ENCODE data around the gene CSNK1D.

CSNK1D gene

GRCh38 chr17:82248815-82249674 is 24.5 kb downstream of the CSNK1D start:
- Histone ChIP-seq H3K79me2 (ENCODE audit: insufficient read depth, low read length) (peaks cover 72% of the 10 kb centered on the region), H3K4me2 (ENCODE audit: low read depth, low read length, poor library complexity, severe bottlenecking) (no peak overlapping the region), H3K9me2 (replicated peaks; ENCODE audit: low read depth, low read length) (no peaks in the 10 kb centered on the region), H3K36me3 (ENCODE audit: insufficient read depth, low read length) (peaks cover 96% of the 10 kb centered on the region; the same call in 1 of the 2 replicates), H3F3A (ENCODE audit: low read depth) (no peaks in the 10 kb centered on the region), H4K20me1 (ENCODE audit: insufficient read depth, low read length, poor library complexity, severe bottlenecking) (peaks cover 78% of the 10 kb centered on the region), H3K4me3 (ENCODE audit: low read length, poor library complexity, severe bottlenecking) (no peak overlapping the region), H3K4me1 (ENCODE audit: insufficient read depth, low read length, poor library complexity, severe bottlenecking) (peaks cover 7% of the 10 kb centered on the region), H2AFZ (ENCODE audit: low read length) (no peak overlapping the region), H3K9me3 (ENCODE audit: insufficient read depth, low read depth, low read length) (no peaks in the 10 kb centered on the region), H3K9ac (ENCODE audit: low read depth, low read length, poor library complexity, severe bottlenecking) (no peak overlapping the region), H3K27me3 (ENCODE audit: insufficient read depth, low read length, poor library complexity, severe bottlenecking) (no peaks in the 10 kb centered on the region)
- TF ChIP-seq EZH2phosphoT487 (IDR thresholded peaks at IDR 0.05; ENCODE audit: borderline replicate concordance) (no peak), CTCF (conservative IDR thresholded peaks at IDR 0.05; ENCODE audit: low read length) (no peak)

- peaks cover 7% of the 10 kb centered on the region for H3K4me1 ChIP-seq (ENCODE audit: insufficient read depth, low read length, poor library complexity, severe bottlenecking)
- H3K79me2 ChIP-seq (ENCODE audit: insufficient read depth, low read length), result peaks cover 76% of the 10 kb centered on the region
- H4K20me1 ChIP-seq (ENCODE audit: insufficient read depth, low read length, poor library complexity, severe bottlenecking), result peaks cover 86% of the 10 kb centered on the region
- H3K9me2 ChIP-seq (replicated peaks; ENCODE audit: low read depth, low read length), result no peaks in the 10 kb centered on the region
- no peaks in the 10 kb centered on the region for H3K9me3 ChIP-seq (ENCODE audit: insufficient read depth, low read depth, low read length)
- H2AFZ ChIP-seq (ENCODE audit: low read length), result no peak overlapping the region
- H3K36me3 ChIP-seq (ENCODE audit: insufficient read depth, low read length), result peaks cover 100% of the 10 kb centered on the region; the same call in 1 of the 2 replicates
- no peaks in the 10 kb centered on the region for H3F3A ChIP-seq (ENCODE audit: low read depth)
- no peak overlapping the region for H3K4me3 ChIP-seq (ENCODE audit: low read length, poor library complexity, severe bottlenecking)
- no peak overlapping the region for H3K4me2 ChIP-seq (ENCODE audit: low read depth, low read length, poor library complexity, severe bottlenecking)
- no peak overlapping the region for H3K9ac ChIP-seq (ENCODE audit: low read depth, low read length, poor library complexity, severe bottlenecking)
- no peaks in the 10 kb centered on the region for H3K27me3 ChIP-seq (ENCODE audit: insufficient read depth, low read length, poor library complexity, severe bottlenecking)
- TF ChIP-seq CTCF (conservative IDR thresholded peaks at IDR 0.05; ENCODE audit: low read length), result no peak
- TF ChIP-seq EZH2phosphoT487 (IDR thresholded peaks at IDR 0.05; ENCODE audit: borderline replicate concordance), result no peak
Observed at GRCh38 chr17:82247856-82248671, 25.4 kb downstream of the CSNK1D start.

- peaks cover 7% of the 10 kb centered on the region for H3K4me1 ChIP-seq (ENCODE audit: insufficient read depth, low read length, poor library complexity, severe bottlenecking)
- H3K4me2 ChIP-seq (ENCODE audit: low read depth, low read length, poor library complexity, severe bottlenecking), result peak overlapping the region; percentile 23
- no peak overlapping the region for H3K4me3 ChIP-seq (ENCODE audit: low read length, poor library complexity, severe bottlenecking)
- TF ChIP-seq EZH2phosphoT487 (IDR thresholded peaks at IDR 0.05; ENCODE audit: borderline replicate concordance), result no peak
- no peak for TF ChIP-seq CTCF (conservative IDR thresholded peaks at IDR 0.05; ENCODE audit: low read length)
- no peaks in the 10 kb centered on the region for H3K27me3 ChIP-seq (ENCODE audit: insufficient read depth, low read length, poor library complexity, severe bottlenecking)
- no peaks in the 10 kb centered on the region for H3K9me3 ChIP-seq (ENCODE audit: insufficient read depth, low read depth, low read length)
- peaks cover 73% of the 10 kb centered on the region for H3K79me2 ChIP-seq (ENCODE audit: insufficient read depth, low read length)
- peaks cover 84% of the 10 kb centered on the region for H4K20me1 ChIP-seq (ENCODE audit: insufficient read depth, low read length, poor library complexity, severe bottlenecking)
- peaks cover 97% of the 10 kb centered on the region; the same call in 1 of the 2 replicates for H3K36me3 ChIP-seq (ENCODE audit: insufficient read depth, low read length)
- H3F3A ChIP-seq (ENCODE audit: low read depth), result no peaks in the 10 kb centered on the region
- peak overlapping the region; percentile 24 for H3K9ac ChIP-seq (ENCODE audit: low read depth, low read length, poor library complexity, severe bottlenecking)
- no peaks in the 10 kb centered on the region for H3K9me2 ChIP-seq (replicated peaks; ENCODE audit: low read depth, low read length)
- no peak overlapping the region for H2AFZ ChIP-seq (ENCODE audit: low read length)
Observed at GRCh38 chr17:82247182-82247823, 26.2 kb downstream of the CSNK1D start.
